CD4-positive, alpha-beta T cell treated with Interferon alpha-2 for 1 hour (primary cell): ENCODE measurements around the gene EIF2AK2.
"Not testable (repeated sequence)": the region's sequence is repeated elsewhere in the genome, so short reads cannot be mapped to it uniquely, and the experiment has no call there.

Experiments used
- DNase-seq, 2 donors: peaks; one replicate each; pipeline ENCODE4 v3.0.0-alpha.2; 2020 to 2022

EIF2AK2 gene

DNA sequence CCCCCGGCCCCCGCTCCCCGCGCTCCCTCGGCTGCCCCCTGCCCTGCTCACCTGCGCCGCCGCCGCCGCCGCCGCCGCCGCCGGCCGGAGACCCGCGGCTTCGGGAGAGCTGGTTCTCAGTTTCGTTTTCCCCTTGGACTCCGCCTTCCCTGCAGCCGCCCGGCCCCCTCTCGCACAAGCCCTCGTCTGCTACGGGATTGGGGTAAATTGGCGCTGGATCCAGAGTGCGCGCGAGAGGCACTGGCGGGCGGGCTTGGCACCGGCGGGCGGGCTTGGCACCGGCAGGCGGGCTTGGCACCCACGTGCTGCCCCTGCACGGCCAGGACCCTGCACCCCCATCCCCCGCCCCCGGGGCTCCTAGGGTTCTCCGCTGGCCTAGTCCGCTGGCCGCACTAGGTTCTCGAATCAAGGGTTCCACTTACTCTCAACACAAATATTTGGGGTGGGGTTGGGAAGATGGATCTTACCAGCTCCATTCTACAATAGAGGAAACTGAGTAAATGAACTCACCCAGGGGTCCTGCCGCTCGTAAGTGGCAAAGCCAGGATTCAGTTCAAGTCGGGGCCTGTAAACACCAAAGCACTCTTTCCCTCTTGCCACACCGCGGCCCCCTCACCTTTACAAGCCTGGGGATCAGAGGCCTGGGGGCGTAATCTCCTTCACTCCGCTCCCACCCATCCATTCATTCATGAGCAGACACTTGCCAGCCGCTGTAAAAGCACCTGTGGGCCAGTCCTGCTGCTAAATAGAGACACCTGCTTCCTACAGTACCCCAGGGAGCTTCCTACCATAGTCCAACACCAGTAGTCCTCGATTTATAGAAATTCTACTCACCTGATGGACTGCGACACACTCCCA, at the start of gene EIF2AK2:
TSS of gene EIF2AK2 (minus strand) at position 124 of the 858 bp plus-strand sequence. CDS start 9,174 bp downstream, outside the sequence.
- peak; percentile 93 to 95 for DNase-seq

DNA sequence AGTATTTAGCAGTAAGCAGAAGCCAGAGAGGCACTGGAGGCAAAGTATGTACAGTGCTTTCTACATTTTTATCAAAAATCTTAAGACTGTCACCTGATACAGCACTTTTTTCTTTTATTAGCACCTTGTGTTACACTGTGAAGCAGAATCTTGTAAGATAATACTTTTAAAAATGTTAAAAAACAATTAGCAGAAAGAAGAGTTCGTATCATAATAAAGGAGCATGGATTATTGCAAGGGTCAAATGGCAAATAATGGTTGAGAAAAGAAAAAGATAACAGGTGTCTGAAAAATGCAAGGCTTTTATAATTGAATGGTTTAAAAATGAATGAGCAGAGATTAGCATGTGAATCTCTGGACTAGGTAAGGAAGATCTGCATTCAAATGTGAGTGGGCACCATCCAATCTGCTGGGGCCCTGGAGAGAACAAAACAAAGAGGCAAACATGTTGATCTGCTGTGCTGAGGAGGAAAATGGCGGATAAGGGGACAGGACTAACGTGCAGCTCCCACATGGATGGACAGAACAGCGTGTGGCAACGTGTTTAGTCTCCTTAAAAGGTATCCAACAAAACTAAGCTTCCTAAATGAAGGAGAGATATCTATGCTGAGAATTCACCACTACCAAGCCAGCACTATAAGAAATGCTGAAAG, 49.0 kb upstream of the EIF2AK2 start:
- no peak for DNase-seq

- DNase-seq, result not testable (repeated sequence)
Observed at GRCh38 chr2:37205071-37205661, 48.4 kb upstream of the EIF2AK2 start.

DNA sequence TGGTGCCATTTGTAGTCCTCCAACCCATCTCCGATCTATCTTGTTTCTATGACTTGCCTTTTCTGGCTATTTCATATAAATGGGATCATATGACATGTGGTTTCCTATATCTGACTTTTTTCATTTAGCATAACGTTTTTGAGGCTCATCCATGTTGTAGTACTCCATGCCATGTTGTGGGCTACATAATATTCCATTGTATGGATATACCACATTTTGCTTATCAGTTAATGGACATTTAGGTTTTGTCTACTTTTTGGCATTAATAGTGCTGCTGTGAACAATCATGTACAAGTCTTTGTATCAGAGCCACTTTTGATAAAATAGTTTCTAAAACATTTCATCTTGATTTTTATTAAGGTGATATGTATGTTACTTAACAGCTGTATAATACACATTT, 46.9 kb upstream of the EIF2AK2 start:
- no peak for DNase-seq

GRCh38 chr2:37201766-37202165, 45.0 kb upstream of the EIF2AK2 start:
- DNase-seq, result peak in 1 of 2 donors; percentile 30

GRCh38 chr2:37201208-37201607, 44.4 kb upstream of the EIF2AK2 start:
- DNase-seq, result no peak

DNA sequence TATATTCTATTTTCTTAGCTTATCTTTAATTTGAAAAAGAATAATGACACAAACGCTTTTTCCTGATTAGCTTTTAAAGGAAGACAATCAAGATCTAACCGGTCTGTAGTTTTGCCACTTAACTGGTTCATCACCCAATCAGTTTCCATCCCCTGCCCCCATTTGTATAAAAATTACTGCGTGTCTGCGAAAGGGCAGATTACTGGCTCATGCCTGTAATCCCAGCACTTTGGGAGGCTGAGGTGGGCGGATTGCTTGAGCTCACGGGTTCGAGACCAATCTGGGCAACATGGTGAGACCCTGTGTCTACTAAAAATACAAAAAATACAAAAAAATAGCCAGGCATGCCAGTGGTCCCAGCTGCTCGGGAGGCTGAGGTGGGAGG, 41.9 kb upstream of the EIF2AK2 start:
- no peak for DNase-seq

- peak; percentile 91 to 94 for DNase-seq
Observed at GRCh38 chr2:37196320-37197195, 39.8 kb upstream of the EIF2AK2 start, which contains the start of gene CEBPZOS. Gene CEBPZOS, plus strand, starts transcription at chr2:37196496. Its CDS starts 3,209 bp downstream, at chr2:37199705.

DNA sequence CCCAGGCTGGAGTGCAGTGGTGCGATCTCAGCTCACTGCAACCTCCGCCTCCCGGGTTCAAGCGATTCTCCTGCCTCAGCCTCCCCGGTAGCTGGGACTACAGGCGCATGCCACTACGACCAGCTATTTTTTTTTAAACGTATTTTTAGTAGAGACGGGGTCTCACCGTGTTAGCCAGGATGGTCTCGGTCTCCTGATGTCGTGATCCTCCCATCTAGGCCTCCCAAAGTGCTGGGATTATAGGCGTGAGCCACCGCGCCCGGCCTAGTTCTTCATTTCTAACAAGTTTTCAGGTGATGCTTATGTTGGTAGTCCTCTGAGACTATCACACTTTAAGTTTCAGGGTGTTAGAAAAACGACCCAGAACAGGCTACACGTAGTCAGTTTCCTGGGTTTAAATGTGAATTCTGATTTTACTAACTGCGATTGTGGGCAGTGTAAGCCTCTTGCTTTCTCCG, 39.1 kb upstream of the EIF2AK2 start:
- not testable (repeated sequence) for DNase-seq

DNA sequence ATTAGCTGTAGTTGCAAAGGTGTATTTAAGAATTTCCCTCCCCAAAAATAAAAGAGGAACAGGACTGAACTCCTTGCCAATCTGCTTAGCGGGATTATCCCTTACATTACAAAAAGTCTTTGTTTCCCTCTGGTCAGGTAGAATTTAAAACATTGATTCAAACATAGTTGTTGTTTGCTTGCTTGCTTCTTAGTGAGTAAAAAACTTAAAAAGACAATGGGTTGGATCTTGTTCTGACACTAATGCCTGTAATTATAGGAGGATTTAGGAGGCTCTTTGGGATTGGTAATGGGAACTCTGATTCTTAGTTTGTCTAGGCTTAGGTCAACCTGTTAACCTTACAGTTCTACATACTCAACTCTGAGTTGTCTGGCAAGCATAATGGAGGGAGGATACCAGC, 35.8 kb upstream of the EIF2AK2 start:
- DNase-seq, result no peak

DNA sequence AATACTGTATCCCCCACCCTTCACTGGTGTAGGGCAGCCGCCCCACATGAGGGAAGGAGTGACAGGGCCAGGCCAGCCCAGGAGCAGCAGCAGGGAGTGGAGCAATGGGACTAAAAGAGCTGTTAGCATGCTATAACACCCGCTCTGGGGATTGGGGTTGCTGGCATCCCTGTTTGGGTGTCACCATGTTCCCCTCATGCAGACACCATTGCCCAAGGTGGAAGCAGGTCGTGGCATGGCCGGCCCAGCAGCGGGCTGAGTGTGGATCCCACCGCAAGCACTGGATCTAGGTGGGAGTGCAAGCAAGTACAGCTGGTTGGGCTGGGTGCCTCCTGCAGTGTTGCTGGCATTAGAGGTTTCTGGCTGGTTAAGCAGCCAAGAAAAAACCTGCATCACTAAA, 35.0 kb upstream of the EIF2AK2 start:
- DNase-seq, result no peak

DNA sequence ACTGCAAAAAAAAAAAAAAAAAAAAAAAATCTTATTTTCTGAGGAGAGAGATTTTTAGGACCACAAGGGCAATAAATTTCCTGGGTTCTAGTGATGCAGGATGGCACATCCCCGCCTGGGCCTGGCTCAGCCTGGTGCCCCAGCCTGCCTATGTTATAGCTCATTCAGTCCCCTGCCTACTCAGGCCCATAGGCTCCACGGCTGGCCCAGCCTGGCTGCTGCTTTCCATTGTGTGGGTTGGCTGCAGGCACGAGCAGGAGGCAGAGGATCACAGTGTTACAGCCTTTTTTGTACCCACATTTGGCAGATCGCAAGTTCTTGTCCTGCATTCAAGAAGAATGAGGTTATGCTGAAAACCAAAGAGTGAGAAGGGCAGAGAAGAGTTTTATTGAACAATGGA, 34.5 kb upstream of the EIF2AK2 start:
- DNase-seq, result no peak

- DNase-seq, result no peak
Observed at GRCh38 chr2:37190290-37190689, 33.5 kb upstream of the EIF2AK2 start.

- DNase-seq, result no peak
Observed at GRCh38 chr2:37189452-37190153, 32.8 kb upstream of the EIF2AK2 start.

- no peak for DNase-seq
Observed at GRCh38 chr2:37188570-37188969, 31.8 kb upstream of the EIF2AK2 start, which contains the start of gene SULT6B1. Gene SULT6B1, minus strand, starts transcription at chr2:37188670. Its CDS starts 30 bp downstream, at chr2:37188640.

- no peak for DNase-seq
Observed at GRCh38 chr2:37181726-37182684, 25.2 kb upstream of the EIF2AK2 start.

GRCh38 chr2:37180640-37181039, 23.9 kb upstream of the EIF2AK2 start:
- no peak for DNase-seq

DNA sequence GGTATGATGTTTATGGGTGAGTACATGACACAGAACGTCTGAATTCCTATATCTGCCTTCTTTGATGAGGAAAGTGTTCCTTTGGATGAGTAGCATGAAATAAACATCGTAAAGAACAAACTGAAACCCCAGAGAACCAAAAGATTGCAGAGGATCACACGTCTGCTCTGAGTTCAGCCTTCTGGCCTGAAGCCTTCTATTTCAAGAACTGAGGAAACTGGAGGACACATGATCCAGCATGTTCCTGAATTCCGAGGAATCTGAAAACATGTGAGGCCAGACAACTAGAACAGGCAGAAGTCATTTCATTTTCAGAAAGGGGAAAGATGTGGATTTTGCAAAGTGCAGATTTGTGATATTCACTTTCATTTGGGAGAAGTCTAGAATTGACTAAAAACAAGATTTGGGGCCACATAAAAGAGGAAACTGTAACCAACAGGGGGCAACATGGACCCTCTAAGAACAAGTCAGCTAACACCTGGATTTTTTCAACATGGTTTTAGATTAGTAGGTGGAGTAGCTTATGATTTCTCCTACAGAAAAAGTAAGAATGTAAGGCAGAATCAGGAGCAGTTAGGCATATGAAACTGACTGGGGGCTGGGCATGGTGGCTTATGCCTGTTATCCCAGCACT, 23.3 kb upstream of the EIF2AK2 start:
- no peak for DNase-seq

GRCh38 chr2:37173741-37174140, 17.0 kb upstream of the EIF2AK2 start:
- no peak for DNase-seq

DNA sequence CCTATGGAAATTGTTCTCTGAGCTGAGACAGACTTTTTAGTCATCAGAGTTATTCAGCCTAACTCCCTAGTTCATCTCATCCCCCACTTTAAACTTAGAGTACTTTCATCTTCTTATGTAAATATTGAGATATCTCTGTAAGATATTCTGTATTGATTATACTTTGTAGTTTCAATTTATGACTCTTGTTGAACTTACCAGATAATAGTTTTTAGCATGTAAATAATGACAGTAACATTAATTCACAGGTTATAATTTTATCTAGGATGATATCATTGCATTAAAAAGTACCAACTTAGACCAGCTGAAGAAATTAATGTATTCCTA, 14.8 kb upstream of the EIF2AK2 start:
- no peak for DNase-seq
